AG04449 (cell line): ENCODE measurements around the gene LDLRAD4.

ENCODE experiments used
- CTCF ChIA-PET: fragments of 350-600 bp; formaldehyde crosslinking; extraction: SDS; loops from one replicate; lab custom pipeline; 2021; ENCODE audit warnings: antibody characterized with exemption; lab: Yijun Ruan, JAX
- POLR2A ChIA-PET: fragments of 400-600, 350-600 bp; formaldehyde crosslinking; extraction: SDS; loops from one replicate; lab custom pipeline; 2020; ENCODE audit warnings: antibody characterized with exemption, inconsistent platforms; lab: Yijun Ruan, JAX
- DNase-seq: peaks from one replicate; pipeline ENCODE4 v3.0.0-alpha.2; 2010; ENCODE audit warnings: low read depth, low spot score
- H3K4me3 ChIP-seq: 2 replicates; pipeline ENCODE4 v1.5.1; 2011; ENCODE audit warnings: low read depth, mild to moderate bottlenecking, control low read depth, low read length
- CTCF ChIP-seq: IDR thresholded peaks from one replicate; pipeline ENCODE4 v1.5.1; 2011; ENCODE audit warnings: mild to moderate bottlenecking, moderate library complexity, low read length, control low read depth, inconsistent platforms; ENCODE audit not compliant: insufficient read depth; ENCODE audit errors: missing control alignments

Gene LDLRAD4

GRCh38 chr18:13615432-13615861 is 396.9 kb downstream of the LDLRAD4 start:
- H3K4me3 ChIP-seq, result no peak overlapping the region
- ChIA-PET CTCF (no interaction called here), POLR2A (no interaction called here)
- DNase-seq, result no peak
- no peak for TF ChIP-seq CTCF

GRCh38 chr18:13616041-13616440 is 397.5 kb downstream of the LDLRAD4 start:
- DNase-seq, result no peak
- no peak overlapping the region for H3K4me3 ChIP-seq
- ChIA-PET CTCF (no interaction called here), POLR2A (no interaction called here)
- TF ChIP-seq CTCF, result no peak

GRCh38 chr18:13616525-13617035 is 398.0 kb downstream of the LDLRAD4 start:
- TF ChIP-seq CTCF, result no peak
- ChIA-PET POLR2A (no interaction called here), CTCF (no interaction called here)
- DNase-seq, result no peak
- no peak overlapping the region for H3K4me3 ChIP-seq

- H3K4me3 ChIP-seq, result no peak overlapping the region
- ChIA-PET CTCF (no interaction called here), POLR2A (no interaction called here)
- TF ChIP-seq CTCF, result no peak
- no peak for DNase-seq
Observed at GRCh38 chr18:13617826-13618515, 399.4 kb downstream of the LDLRAD4 start.

GRCh38 chr18:13618760-13619438 is 400.3 kb downstream of the LDLRAD4 start:
- TF ChIP-seq CTCF, result no peak
- POLR2A ChIA-PET, result no interaction called here
- CTCF ChIA-PET, result no interaction called here
- H3K4me3 ChIP-seq, result no peak overlapping the region
- DNase-seq, result no peak

- ChIA-PET POLR2A (no interaction called here), CTCF (no interaction called here)
- H3K4me3 ChIP-seq, result no peak overlapping the region
- no peak for TF ChIP-seq CTCF
- no peak for DNase-seq
Observed at GRCh38 chr18:13619505-13620205, 401.1 kb downstream of the LDLRAD4 start.
